GM18907 (cell line): Measurements from ENCODE around the gene PSAT1.
"Not testable (repeated sequence)": the region's sequence is repeated elsewhere in the genome, so short reads cannot be mapped to it uniquely, and the experiment has no call there.

ENCODE experiments used
- ATAC-seq: cut with Tn5 transposase; IDR thresholded peaks from one replicate; pipeline ENCODE4 v1.9.1; 2021; ENCODE audit warnings: mild to moderate bottlenecking, moderate library complexity; ENCODE audit not compliant: unreplicated experiment

The PSAT1 gene

GRCh38 chr9:78296893-78297671 is at the start of gene PSAT1:
PSAT1 (plus strand) TSS chr9:78297125; CDS start chr9:78297211, 86 bp downstream.
- peak; percentile 99 for ATAC-seq

GRCh38 chr9:78248635-78249034 is 48.3 kb upstream of the PSAT1 start:
- no peak for ATAC-seq

GRCh38 chr9:78249542-78249941 is 47.4 kb upstream of the PSAT1 start:
- no peak for ATAC-seq

- no peak for ATAC-seq
Observed at GRCh38 chr9:78252616-78253015, 44.3 kb upstream of the PSAT1 start.

- no peak for ATAC-seq
Observed at GRCh38 chr9:78253285-78253684, 43.6 kb upstream of the PSAT1 start.

GRCh38 chr9:78261403-78262001 is 35.4 kb upstream of the PSAT1 start:
- ATAC-seq = peak; percentile 79

- no peak for ATAC-seq
Observed at GRCh38 chr9:78262655-78263054, 34.3 kb upstream of the PSAT1 start.

GRCh38 chr9:78267889-78268288 is 29.0 kb upstream of the PSAT1 start:
- no peak for ATAC-seq

- no peak for ATAC-seq
Observed at GRCh38 chr9:78269784-78270183, 27.1 kb upstream of the PSAT1 start.

- no peak for ATAC-seq
Observed at GRCh38 chr9:78272307-78272706, 24.6 kb upstream of the PSAT1 start.

GRCh38 chr9:78273761-78274160 is 23.2 kb upstream of the PSAT1 start:
- no peak for ATAC-seq

- ATAC-seq = no peak
Observed at GRCh38 chr9:78278177-78278777, 18.6 kb upstream of the PSAT1 start.

GRCh38 chr9:78278801-78279200 is 18.1 kb upstream of the PSAT1 start:
- no peak for ATAC-seq

- no peak for ATAC-seq
Observed at GRCh38 chr9:78280982-78281668, 15.8 kb upstream of the PSAT1 start.

- not testable (repeated sequence) for ATAC-seq
Observed at GRCh38 chr9:78284181-78284580, 12.7 kb upstream of the PSAT1 start.

GRCh38 chr9:78286125-78286524 is 10.8 kb upstream of the PSAT1 start:
- ATAC-seq = peak; percentile 36

GRCh38 chr9:78286946-78287388 is 10.0 kb upstream of the PSAT1 start:
- no peak for ATAC-seq

- no peak for ATAC-seq
Observed at GRCh38 chr9:78288214-78288892, 8.6 kb upstream of the PSAT1 start.

GRCh38 chr9:78289474-78289873 is 7.5 kb upstream of the PSAT1 start:
- ATAC-seq = no peak

GRCh38 chr9:78291240-78291925 is 5.5 kb upstream of the PSAT1 start:
- no peak for ATAC-seq
